BJ (cell line): Measurements from ENCODE around the gene OR1B1. TPM values are rescaled to one million over a fixed set of nuclear protein-coding genes. Genes with fewer than 3 reads are reported as not detected.

ENCODE experiments used
- CTCF ChIA-PET: fragments of 350-600 bp; formaldehyde crosslinking; extraction: SDS; loops from one replicate; lab custom pipeline; 2021; ENCODE audit warnings: antibody characterized with exemption, inconsistent platforms; lab: Yijun Ruan, JAX
- POLR2A ChIA-PET: fragments of 300-600 bp; sonication (Branson Sonifier 250); formaldehyde crosslinking; extraction: SDS; loops from one replicate; lab custom pipeline; 2021; ENCODE audit warnings: antibody characterized with exemption; lab: Charles Lee
- DNase-seq: peaks from one replicate; pipeline ENCODE4 v3.0.0-alpha.2; 2011; ENCODE audit warnings: low read depth
- H3K27me3 ChIP-seq: 2 replicates; pipeline ENCODE4 v1.6.0; 2011; ENCODE audit warnings: low read length; ENCODE audit not compliant: control insufficient read depth, insufficient read depth
- H3K36me3 ChIP-seq: 2 replicates; pipeline ENCODE4 v1.5.1; 2011; ENCODE audit warnings: low read length; ENCODE audit not compliant: control insufficient read depth, insufficient read depth
- H3K4me3 ChIP-seq: 2 replicates; pipeline ENCODE4 v1.5.1; 2011; ENCODE audit warnings: low read depth, mild to moderate bottlenecking, control low read depth, low read length
- CTCF ChIP-seq: IDR thresholded peaks from 2 replicates; pipeline ENCODE4 v1.5.1; 2011; ENCODE audit warnings: low read depth, mild to moderate bottlenecking, control low read depth, inconsistent platforms, low read length, moderate library complexity; ENCODE audit not compliant: insufficient read depth
- polyA plus RNA-seq: library from polyadenylated mRNA; depleted of rRNA; stranded (reverse); fragments of >200 nt; gene quantifications from 2 replicates; pipeline ENCODE4 v1.2.3, GENCODE V29; 2011

Gene OR1B1
- polyA plus RNA-seq, 1 experiment: not detected

GRCh38 chr9:122656378-122656777, 1.0 kb downstream of the OR1B1 start:
- Histone ChIP-seq H3K27me3 (no peaks in the 10 kb centered on the region), H3K36me3 (no peaks in the 10 kb centered on the region), H3K4me3 (no peak overlapping the region)
- no peak for DNase-seq
- TF ChIP-seq CTCF: no peak
- ChIA-PET POLR2A (no interaction called here), CTCF (no interaction called here)

DNA sequence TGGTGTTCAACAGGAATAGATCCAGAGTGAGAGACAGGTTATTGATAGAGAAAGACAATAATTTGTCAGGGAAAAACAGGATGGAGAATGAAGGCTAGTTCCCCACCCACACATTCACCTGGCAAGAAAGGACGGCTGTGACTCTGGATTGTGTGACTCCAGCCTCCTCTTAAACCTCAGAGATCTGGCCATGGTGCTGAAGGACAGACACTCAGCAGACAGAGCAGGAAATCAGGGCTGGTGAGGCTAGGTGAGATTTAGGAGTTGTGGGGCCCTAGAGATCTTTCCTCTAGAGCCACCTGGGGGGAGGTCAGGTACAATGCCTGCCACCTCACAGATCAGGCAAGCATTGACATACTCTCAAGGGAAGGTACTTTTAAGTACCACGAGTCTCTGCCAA, 15.2 kb downstream of the OR1B1 start:
- POLR2A ChIA-PET: no interaction called here
- CTCF ChIA-PET: no interaction called here
- Histone ChIP-seq H3K27me3 (no peaks in the 10 kb centered on the region), H3K36me3 (no peaks in the 10 kb centered on the region), H3K4me3 (no peak overlapping the region)
- no peak for DNase-seq
- no peak for TF ChIP-seq CTCF

DNA sequence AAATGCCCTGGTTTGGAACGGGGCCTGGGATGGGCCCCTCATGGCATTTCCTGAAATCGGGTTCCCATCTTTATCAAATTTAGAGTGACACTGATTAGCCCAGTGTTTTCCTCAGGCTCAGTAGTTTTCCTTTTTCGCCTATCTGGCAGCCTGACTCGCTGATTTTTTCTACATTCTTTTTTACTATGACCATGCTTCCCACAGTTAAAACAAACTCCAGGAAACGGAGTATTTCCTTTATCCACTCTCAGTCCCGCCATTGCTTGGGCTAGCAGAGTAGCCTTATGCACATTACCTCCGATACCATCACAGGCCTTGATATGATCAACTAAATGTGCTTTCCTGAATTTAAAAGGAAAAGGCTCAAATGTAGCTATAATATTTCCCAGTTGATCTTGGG, 37.4 kb downstream of the OR1B1 start:
- no peak for DNase-seq
- CTCF ChIA-PET: interaction anchor here (1.0 kb wide), 1 partner anchor 9 kb away, joined by 3 read pairs; no protein-coding TSS in a partner anchor
- Histone ChIP-seq H3K36me3 (no peaks in the 10 kb centered on the region), H3K27me3 (no peaks in the 10 kb centered on the region), H3K4me3 (no peak overlapping the region)
- no peak for TF ChIP-seq CTCF
- POLR2A ChIA-PET: no interaction called here

DNA sequence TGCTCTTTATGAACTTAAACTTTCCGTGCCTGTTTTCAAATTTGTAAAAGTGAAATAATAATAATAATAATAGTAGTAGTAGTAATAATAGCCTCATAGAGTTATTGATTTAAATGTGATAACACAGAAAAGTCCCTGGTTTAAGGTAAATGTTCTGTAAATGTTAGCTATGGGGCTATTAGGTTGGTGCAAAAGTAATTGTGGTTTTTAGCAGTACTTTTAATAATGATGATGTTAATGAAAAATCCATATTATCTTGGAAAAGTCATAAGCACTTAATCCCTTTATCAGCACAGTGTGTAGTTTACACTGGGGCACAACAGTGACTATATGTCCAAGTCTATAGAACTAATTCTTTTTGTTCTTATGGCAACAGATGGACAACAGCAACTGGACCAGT, 43.1 kb downstream of the OR1B1 start, which contains the start of gene OR1Q1:
TSS of gene OR1Q1 (plus strand) at position 377 of the 400 bp plus-strand sequence. CDS start at position 377, 0 bp downstream.
- DNase-seq: no peak
- ChIA-PET POLR2A (no interaction called here), CTCF (no interaction called here)
- Histone ChIP-seq H3K36me3 (no peaks in the 10 kb centered on the region), H3K27me3 (no peaks in the 10 kb centered on the region), H3K4me3 (no peak within 1 kb of the TSS)
- no peak for TF ChIP-seq CTCF

- 0 out of 2 replicates have a peak, but pooled peaks cover 2% of the 10 kb centered on the region for H3K27me3 ChIP-seq
- ChIA-PET CTCF (no interaction called here), POLR2A (no interaction called here)
- no peak for TF ChIP-seq CTCF
- DNase-seq: no peak
- H3K4me3 ChIP-seq: no peak overlapping the region
- no peaks in the 10 kb centered on the region for H3K36me3 ChIP-seq
Measured at GRCh38 chr9:122609804-122610203, 47.6 kb downstream of the OR1B1 start.
